K562 (cell line): ENCODE measurements around the gene RPL7A. TPM values are rescaled to one million over a fixed set of nuclear protein-coding genes. Genes with fewer than 3 reads are reported as not detected.

Experiments used
- ATAC-seq: fragments of 200-7000 bp; cut with Tn5 transposase; 3 replicates; pipeline ENCODE4 v1.9.1; 2020; ENCODE audit warnings: moderate library complexity
- BruUV-seq: library from RNA; stranded (reverse); fragments of 400-500 nt; replicated peaks from 2 replicates; lab custom pipeline; 2021; lab: Mats Ljungman, UMichigan
- CTCF ChIA-PET: fragments of 300-600 bp; formaldehyde crosslinking; extraction: SDS; loops from one replicate; lab custom pipeline; 2021; ENCODE audit warnings: low intra/inter-chr PET ratio; lab: Yijun Ruan, JAX
- POLR2A ChIA-PET: fragments of 300-600, 350-650 bp; sonication (Branson Sonifier 250); formaldehyde crosslinking; extraction: SDS; loops from one replicate; lab custom pipeline; 2021; ENCODE audit warnings: antibody characterized with exemption, inconsistent platforms; lab: Yijun Ruan, JAX
- DNase-seq, 4 experiments: peaks; one replicate each; pipeline versions ENCODE4 v3.0.0 to v3.0.0-alpha.2; 2011 to 2018; ENCODE audit warnings: low spot score in 3 of 4, mixed read lengths in 3 of 4; ENCODE audit errors: extremely low read depth in 1 of 4
- FAIRE-seq: peaks from 2 replicates; lab custom pipeline; 2011; peaks lifted over from hg19 to GRCh38; lab: Jason Lieb, UNC
- H2AFZ ChIP-seq: 2 replicates; pipeline ENCODE4 v1.6.0; 2011; ENCODE audit warnings: low read depth, low read length, control low read depth, inconsistent platforms
- H3K27ac ChIP-seq: fragments of 200-600 bp; 3 replicates; pipeline ENCODE4 v1.8.0; 2011; ENCODE audit warnings: low read depth, mild to moderate bottlenecking, control low read depth, inconsistent platforms, low read length, moderate library complexity, mixed read lengths; ENCODE audit errors: extremely low read depth
- H3K27me3 ChIP-seq, 2 experiments: fragments of 300-600 bp in 1 of 2; 2 replicates in 1 of 2; 3 replicates in 1 of 2; pipeline versions ENCODE4 v1.6.0 to v1.8.0; 2011; ENCODE audit warnings: inconsistent platforms in 2 of 2, low read length in 2 of 2, mild to moderate bottlenecking in 1 of 2, mixed read lengths in 1 of 2, moderate library complexity in 1 of 2; ENCODE audit not compliant: control insufficient read depth in 2 of 2, insufficient read depth in 2 of 2
- H3K36me3 ChIP-seq: fragments of 300-600 bp; 3 replicates; pipeline ENCODE4 v1.8.0; 2011; ENCODE audit warnings: mild to moderate bottlenecking, low read length, inconsistent platforms; ENCODE audit not compliant: control insufficient read depth, insufficient read depth
- H3K4me1 ChIP-seq, 2 experiments: fragments of 200-600 bp in 1 of 2; replicated peaks in 1 of 2; 2 replicates in 1 of 2; 3 replicates in 1 of 2; pipeline versions ENCODE4 v1.5.1 to v1.8.0; 2011; ENCODE audit warnings: inconsistent platforms in 2 of 2, low read length in 2 of 2, mild to moderate bottlenecking in 1 of 2, mixed read lengths in 1 of 2, moderate library complexity in 1 of 2; ENCODE audit not compliant: control insufficient read depth in 2 of 2, insufficient read depth in 2 of 2
- H3K4me2 ChIP-seq: 2 replicates; pipeline ENCODE4 v1.6.1; 2011; ENCODE audit warnings: low read length, control low read depth, inconsistent platforms, mixed read lengths; ENCODE audit not compliant: insufficient read depth
- H3K4me3 ChIP-seq: fragments of 200-600 bp; sonication (generic), shearing (Covaris generic); 2 replicates; pipeline ENCODE4 v1.5.1; 2016; ENCODE audit warnings: control low read depth, inconsistent platforms
- H3K79me2 ChIP-seq: fragments of 200-600 bp; 3 replicates; pipeline ENCODE4 v1.8.0; 2011; ENCODE audit warnings: low read length, inconsistent platforms; ENCODE audit not compliant: control insufficient read depth, insufficient read depth
- H3K9ac ChIP-seq, 2 experiments: 2 replicates each; pipeline versions ENCODE4 v1.6.0 to v1.6.1; 2011; ENCODE audit warnings: low read depth in 2 of 2, low read length in 2 of 2, control low read depth in 1 of 2, inconsistent platforms in 1 of 2, mild to moderate bottlenecking in 1 of 2, mixed read lengths in 1 of 2; ENCODE audit not compliant: insufficient read depth in 1 of 2
- H3K9me1 ChIP-seq: one replicate; pipeline ENCODE4 v1.6.0; 2011; ENCODE audit warnings: inconsistent platforms, mild to moderate bottlenecking, low read length, moderate library complexity; ENCODE audit not compliant: control insufficient read depth, insufficient read depth
- H3K9me3 ChIP-seq: replicated peaks from 2 replicates; pipeline ENCODE4 v1.5.1; 2011; ENCODE audit warnings: low read depth, low read length, inconsistent platforms; ENCODE audit not compliant: control insufficient read depth, insufficient read depth
- H4K20me1 ChIP-seq: replicated peaks from 2 replicates; pipeline ENCODE4 v1.6.1; 2011; ENCODE audit warnings: low read length, inconsistent platforms, mixed read lengths; ENCODE audit not compliant: control insufficient read depth, insufficient read depth
- CHD7 ChIP-seq: fragments of 200-600 bp; sonication (generic); IDR thresholded peaks from one replicate; pipeline ENCODE4 v1.6.1; 2012; ENCODE audit warnings: mild to moderate bottlenecking, low read depth, low read length, inconsistent platforms
- HNRNPLL ChIP-seq: fragments of 200-400 bp; formaldehyde crosslinking; IDR thresholded peaks from 2 replicates; pipeline ENCODE4 v1.6.1; 2017; ENCODE audit warnings: low read length, low read depth, mild to moderate bottlenecking; ENCODE audit not compliant: poor library complexity, severe bottlenecking
- RBBP5 ChIP-seq: fragments of 200-600 bp; sonication (generic); IDR thresholded peaks from 2 replicates; pipeline ENCODE4 v1.6.1; 2012; ENCODE audit warnings: borderline replicate concordance, mild to moderate bottlenecking, low read length, control low read depth, inconsistent platforms; ENCODE audit not compliant: insufficient read depth, poor library complexity, severe bottlenecking
- SNAPC5 ChIP-seq: fragments of 250-450 bp; sonication (Bioruptor Pico); IDR thresholded peaks from 2 replicates; pipeline ENCODE4 v1.8.0; 2021; ENCODE audit warnings: moderate library complexity, mild to moderate bottlenecking, inconsistent platforms
- ZBTB49 ChIP-seq: sonication (generic); formaldehyde crosslinking; IDR thresholded peaks from 2 replicates; pipeline ENCODE4 v1.8.0; 2022; ENCODE audit warnings: missing genetic modification reagents, mild to moderate bottlenecking, borderline replicate concordance
- ZNF57 ChIP-seq: fragments of 450-650 bp; formaldehyde crosslinking; IDR thresholded peaks from 2 replicates; pipeline ENCODE4 v1.4.0; 2020; ENCODE audit warnings: mild to moderate bottlenecking, moderate library complexity
- WGBS: fragments of 100-300 bp; shearing (Covaris generic); methylation state at CpG from one replicate; pipeline ENCODE4 v1.1.6; 2016; ENCODE audit warnings: low coverage, mixed read lengths; ENCODE audit not compliant: insufficient coverage; ENCODE audit errors: missing lambda C conversion rate; 5-methylcytosine and 5-hydroxymethylcytosine counted together
- in situ Hi-C: fragments of 300-500 bp; cut with MboI; formaldehyde crosslinking; loops from 4 replicates; pipeline ENCODE4 v1.15.0; 2018; ENCODE audit warnings: inconsistent platforms, mixed read lengths
- intact Hi-C: fragments of 100-400 bp; cut with micrococcal nuclease; formaldehyde crosslinking; loops from 2 replicates; pipeline ENCODE4 v1.14.2; 2022
- polyA plus RNA-seq, 8 experiments: library from polyadenylated mRNA; depleted of rRNA in 4 of 8; stranded (reverse) in 5 of 8; unstranded in 3 of 8; fragments of >200 nt; fragmentation: Nextera tagmentation in 2 of 8; fragmentation: Illumina TruSeq in 1 of 8; extraction: Ambion mirVana in 2 of 8; extraction: Trizol in 1 of 8; gene quantifications; 2 replicates each; pipeline versions ENCODE4 v1.2.1 to v1.2.3, GENCODE V29; 2011 to 2014; ENCODE audit warnings: inconsistent platforms in 1 of 8, missing spikeins in 1 of 8
- total RNA-seq, 7 experiments: library from RNA; depleted of rRNA in 6 of 7; stranded (reverse); fragments of >200 nt in 6 of 7; fragmentation: Illumina TruSeq in 2 of 7; extraction: Trizol in 2 of 7; gene quantifications; 2 replicates each; pipeline versions ENCODE4 v1.2.1 to v1.2.3, GENCODE V29; 2011 to 2021; ENCODE audit warnings: low replicate concordance in 1 of 7

Gene RPL7A
- total and polyA plus RNA-seq, 9 of the 15 experiments (the other 6 are each of a cell fraction or from before 2014, with no cell fraction given): 1,935 to 3,760 (median 2,652) TPM

GRCh38 chr9:133344979-133345378 lies 3.0 kb upstream of the RPL7A start:
- no peak for FAIRE-seq
- ChIA-PET POLR2A (no interaction called here), CTCF (no interaction called here)
- DNase-seq: no peak
- Histone ChIP-seq H4K20me1 (peaks cover 11% of the 10 kb centered on the region), H3K9ac (peak overlapping the region in 1 of 2 experiments; percentile 50; a peak in 2 of 4 replicates), H2AFZ (no peak overlapping the region), H3K27ac (no peak overlapping the region), H3K4me2 (no peak overlapping the region), H3K79me2 (peaks cover 46% of the 10 kb centered on the region), H3K27me3 (no peaks in the 10 kb centered on the region), H3K9me3 (no peaks in the 10 kb centered on the region), H3K9me1 (no peaks in the 10 kb centered on the region), H3K36me3 (peaks cover 77% of the 10 kb centered on the region), H3K4me3 (no peak overlapping the region), H3K4me1 (peaks cover 13 to 44% of the 10 kb centered on the region in 2 experiments; a peak in 4 of 5 replicates)
- no peak for ATAC-seq
- intact Hi-C loops: no loop called here
- 93% methylated on average over 12 of the region's 12 CpGs for WGBS
- BruUV-seq: no TSS peak
- in situ Hi-C loops: no loop called here
- no peak for TF ChIP-seq HNRNPLL
- no peak for TF ChIP-seq CHD7
- TF ChIP-seq ZNF57 (CRISPR knock-in tag): no peak
- TF ChIP-seq RBBP5: no peak
- no peak for TF ChIP-seq ZBTB49
- TF ChIP-seq SNAPC5 (CRISPR knock-in tag): no peak
